HG02943 (cell line): Measurements from ENCODE around the gene NPHS2.

ENCODE experiments used
- ATAC-seq: cut with Tn5 transposase; IDR thresholded peaks from one replicate; pipeline ENCODE4 v1.9.1; 2021; ENCODE audit warnings: mild to moderate bottlenecking, low read depth, moderate library complexity; ENCODE audit not compliant: unreplicated experiment

NPHS2 gene

DNA sequence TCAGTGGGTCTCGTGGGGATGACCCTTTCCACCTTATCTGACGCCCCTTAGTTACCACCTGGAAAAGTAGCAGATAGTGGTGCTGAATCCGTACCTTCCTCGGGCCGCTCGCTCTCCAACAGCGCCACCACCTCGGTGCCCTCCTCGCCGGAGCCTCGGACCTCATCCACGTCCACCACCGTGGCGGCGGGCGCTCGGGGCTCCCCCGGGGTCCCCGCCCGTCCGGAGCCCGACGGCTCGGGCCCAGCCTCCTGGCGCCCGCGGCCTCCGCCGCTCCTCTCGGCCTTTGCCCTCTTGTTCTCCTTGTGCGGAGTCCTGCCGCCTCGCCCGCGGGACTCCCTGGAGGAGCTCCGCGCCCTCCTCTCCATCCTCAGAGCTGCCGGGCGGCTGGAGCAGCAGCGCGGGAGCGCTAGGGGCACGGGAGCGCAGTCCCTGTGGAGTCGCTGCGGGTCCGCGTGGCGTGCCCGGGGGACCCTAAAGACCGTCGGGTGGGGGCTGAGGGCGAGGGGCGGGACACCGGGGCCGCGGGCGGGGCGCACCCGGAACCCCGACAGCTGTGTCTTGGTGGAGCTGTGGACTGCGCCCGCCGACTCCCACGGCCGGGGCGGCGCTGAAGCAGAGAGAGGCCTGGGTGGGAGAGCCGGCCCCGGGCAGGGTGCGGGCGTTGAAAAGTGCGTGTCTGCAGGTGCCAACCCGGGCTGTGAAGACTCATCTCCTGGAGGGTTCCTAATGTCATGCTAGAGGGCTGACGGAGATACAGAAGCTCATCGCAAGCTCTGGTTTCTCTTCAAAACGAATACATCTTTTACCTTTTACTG is at the start of gene NPHS2:
Gene NPHS2, minus strand, starts transcription at position 452 of the 818 bp plus-strand sequence. Its CDS starts 84 bp downstream, at position 368.
- ATAC-seq: no peak

DNA sequence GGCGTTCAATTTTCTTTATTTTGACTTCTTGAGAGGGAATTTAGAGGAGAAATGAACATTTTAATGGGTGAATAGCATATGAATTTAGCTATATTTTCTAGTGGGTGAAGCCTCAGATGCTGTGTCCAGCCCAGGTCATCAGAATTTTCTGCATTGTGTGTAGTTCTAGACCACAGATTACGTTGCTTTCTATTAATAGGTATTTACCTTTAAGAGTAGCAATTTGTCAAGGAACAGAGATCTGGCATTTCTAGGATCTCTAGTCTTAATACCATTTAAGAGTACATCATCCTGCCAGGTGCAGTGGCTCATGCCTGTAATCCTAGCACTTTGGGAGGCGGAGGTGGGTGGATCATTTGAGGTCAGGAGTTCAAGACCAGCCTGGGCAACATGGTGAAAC is 36.6 kb upstream of the NPHS2 start:
- no peak for ATAC-seq

DNA sequence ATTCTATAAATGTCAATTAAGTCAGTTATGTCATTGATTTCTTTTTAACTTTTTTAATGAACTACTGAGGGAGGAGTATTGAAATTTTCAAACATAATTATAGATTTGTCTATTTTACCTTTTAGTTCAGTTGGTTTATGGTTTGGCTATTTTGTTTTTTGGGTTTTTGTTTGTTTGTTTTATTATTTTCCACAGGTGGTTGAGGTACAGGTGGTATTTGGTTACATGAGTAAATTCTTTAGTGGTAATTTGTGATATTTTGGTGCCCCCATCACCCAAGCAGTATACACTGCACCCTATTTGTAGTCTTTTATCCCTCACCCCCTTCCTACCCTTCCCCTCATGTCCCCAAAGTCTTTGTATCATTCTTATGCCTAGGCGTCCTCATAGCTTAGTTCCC is 25.3 kb upstream of the NPHS2 start:
- ATAC-seq: no peak

DNA sequence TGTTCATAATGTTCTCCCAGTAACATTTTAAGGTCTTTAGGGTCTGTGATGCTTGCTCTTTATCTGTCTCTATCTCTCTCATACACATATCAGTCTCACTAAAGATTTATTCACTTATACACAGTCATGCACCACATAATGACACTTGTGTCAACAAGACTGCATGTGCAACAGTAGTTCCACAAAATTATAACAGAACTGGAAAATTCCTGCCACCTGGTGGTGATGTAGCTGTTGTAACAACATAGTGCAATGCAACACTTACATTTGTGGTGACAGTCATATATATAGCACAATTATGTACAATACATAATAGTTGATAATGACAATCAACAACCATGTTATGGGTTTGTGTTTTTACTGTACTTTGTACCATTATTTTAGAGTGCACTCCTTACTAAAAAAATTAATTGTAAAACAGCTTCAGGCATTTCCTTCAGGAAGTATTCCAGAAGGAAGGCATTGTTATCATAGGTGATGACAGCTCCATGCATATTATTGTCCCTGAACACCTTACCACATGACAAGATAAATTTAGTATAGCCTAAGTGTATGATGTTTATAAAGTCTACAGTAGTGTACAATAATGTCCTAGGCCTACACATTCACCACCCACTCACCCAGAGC is 24.0 kb upstream of the NPHS2 start:
- ATAC-seq: no peak

DNA sequence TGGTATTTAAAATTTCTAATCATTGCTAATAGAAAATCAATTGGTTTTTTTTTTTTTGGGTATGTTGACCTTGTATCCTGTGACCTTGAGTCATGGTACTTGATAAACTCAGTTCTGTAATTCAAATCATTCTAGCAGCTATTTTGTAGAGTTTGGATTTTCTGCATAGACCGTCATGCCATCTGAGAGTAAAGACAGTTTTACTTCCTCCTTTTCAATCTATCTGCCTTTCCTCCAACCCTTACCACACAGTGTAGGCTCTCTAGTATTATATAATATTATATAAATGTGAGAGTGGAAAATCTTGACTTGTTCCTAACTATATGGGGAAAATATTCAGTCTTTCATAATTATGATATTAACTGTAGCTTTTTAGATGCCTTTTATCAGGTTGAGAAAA is 22.9 kb upstream of the NPHS2 start:
- ATAC-seq: no peak

DNA sequence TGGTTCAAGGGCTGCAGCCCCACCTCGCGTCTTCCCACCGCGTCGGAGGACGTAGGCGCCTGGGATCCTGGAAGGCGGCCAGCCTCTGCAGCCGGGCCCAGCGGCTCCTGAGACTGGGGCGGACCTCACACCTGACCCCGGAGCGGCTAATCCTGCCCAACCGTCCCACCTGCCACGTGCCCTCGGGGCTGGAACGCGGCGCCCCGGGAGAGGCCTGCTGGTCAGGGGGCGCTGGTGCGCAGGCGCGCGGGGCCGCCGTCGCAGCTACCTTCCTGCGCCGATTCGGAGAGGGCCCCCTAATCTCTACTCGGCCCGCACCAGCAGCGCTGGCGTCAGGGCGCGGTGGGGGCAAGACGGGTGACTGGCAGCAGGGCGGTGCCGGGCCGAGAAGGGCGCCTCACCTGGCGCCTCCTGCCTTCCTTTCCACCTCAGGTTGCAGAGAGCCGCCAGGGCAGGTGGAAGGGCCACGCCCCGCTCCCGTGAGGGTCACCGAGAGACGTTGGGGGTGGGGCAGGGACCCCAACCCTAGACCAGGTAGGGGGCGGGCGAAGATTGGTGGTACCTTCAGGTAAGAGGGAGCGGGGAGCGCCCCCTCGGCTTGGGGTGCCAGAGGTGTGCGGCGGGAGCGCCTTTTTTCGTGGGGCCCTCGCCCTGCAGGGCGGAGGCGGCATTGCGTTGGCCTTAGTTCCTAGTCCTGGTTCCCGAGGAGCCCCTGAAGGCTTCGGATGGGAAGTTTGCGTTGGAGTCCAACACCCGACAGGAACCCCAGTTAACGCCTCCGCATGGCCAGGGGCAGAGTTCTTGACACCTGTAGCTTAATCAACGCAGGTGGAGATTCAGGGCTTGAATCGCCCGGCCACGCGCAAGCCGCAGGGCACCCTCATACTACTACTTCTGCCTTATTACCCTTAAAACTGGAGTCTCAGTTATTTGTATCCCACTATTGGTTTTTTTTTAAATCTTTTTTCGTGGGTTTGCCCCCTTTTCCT is 16.1 kb upstream of the NPHS2 start, which contains the start of gene TDRD5:
Gene TDRD5, plus strand, starts transcription at position 241 of the 989 bp plus-strand sequence. CDS start 784 bp downstream, outside the sequence.
- ATAC-seq: no peak

DNA sequence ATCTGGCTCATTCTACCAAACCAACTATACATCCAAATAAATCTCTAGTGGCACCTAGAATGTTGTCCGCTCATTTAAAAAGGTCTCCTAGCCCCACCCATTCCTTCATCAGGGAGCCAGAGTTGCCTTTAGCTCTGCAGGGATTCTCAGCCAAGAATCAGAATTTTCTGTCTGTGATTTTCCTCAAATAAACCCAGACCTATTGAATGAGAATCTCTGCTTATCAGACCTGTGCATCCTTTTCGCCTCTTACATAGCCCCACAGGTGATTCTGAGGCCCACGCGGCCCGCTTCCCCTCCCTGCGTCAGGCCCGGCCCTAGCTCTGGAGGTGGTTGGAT is 15.5 kb upstream of the NPHS2 start:
- ATAC-seq: no peak

DNA sequence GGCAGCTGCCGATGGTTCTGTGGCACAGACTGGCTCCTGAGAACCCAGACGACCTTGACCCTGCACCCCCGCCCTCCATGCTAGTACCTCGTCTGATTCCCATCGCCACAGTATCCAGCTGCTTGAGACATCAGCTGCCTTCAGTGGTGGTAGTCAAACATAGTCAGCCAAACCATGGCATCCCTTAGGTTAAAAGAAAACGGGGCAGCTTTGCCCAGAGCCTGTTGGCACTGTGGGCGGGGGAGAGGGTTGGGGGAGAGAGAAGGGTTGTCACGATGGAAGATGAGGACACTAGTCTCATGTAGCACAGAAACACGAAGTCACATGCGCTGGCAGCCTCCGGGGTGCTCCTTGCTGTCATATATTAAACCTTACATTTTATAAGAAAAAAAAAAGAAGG is 14.9 kb upstream of the NPHS2 start:
- no peak for ATAC-seq

DNA sequence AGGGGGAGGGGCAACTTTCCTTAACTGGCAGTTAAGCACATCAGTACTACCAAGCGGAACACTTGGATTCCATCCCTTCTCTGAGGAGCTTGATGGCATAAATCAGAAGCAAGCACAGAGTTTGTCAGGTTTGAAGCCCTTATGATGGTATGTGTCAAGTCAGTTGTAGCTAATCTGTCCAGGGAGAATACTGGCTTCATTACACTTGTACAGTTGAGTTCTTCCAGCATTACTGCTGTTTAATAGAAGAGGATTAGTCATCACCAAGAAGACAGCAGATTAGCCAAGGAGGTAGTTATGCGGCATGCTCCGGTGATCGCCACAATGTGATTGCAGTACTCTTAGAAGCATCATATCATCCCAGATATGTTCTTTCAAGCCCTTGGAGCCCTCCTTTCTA is 13.8 kb upstream of the NPHS2 start:
- ATAC-seq: no peak

DNA sequence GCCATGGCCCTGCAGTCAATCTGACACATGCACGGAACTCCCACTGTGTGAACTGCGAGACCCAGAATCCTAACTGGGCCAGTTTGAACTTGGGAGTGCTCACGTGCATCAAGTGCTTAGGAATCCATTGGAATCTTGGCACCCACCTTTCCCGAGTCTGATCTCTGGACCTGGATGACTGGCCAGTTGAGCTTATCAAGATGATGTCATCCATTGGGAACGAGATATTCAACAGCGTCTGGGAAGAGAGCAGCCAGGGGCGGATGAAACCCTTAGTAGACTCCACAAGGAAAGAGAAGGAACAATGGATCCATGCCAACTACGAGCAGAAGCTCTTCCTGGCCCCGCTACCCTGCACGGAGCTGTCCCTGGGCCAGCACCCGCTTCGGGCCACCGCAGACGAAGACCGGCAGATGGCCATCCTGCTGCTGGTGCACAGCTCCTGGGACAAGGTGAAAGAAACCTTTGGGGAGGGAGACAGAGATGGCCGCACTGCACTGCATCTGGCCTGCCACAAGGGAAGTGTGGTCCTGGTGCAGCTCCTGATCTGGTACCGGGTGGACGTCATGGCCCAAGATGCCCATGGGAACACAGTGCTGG is 12.8 kb upstream of the NPHS2 start:
- no peak for ATAC-seq

DNA sequence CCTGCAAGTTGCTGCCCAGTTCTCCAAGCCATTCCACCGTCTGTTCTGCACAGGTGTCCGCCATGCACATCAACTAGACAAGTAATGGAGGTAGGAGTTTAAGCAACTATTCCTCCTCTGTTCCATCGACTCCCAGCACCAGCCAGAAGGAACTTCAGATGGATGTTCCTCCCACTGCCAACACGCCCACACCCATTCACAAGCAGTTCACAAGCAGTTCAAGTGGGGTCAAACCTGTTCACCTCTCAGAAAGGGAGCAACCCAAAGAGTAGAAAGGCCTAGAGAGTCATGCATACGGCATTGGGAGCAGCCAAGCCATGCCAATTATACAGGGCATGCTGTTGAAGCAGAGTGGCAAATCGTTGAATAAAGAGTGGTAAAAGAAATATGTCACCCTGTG is 11.6 kb upstream of the NPHS2 start:
- no peak for ATAC-seq

DNA sequence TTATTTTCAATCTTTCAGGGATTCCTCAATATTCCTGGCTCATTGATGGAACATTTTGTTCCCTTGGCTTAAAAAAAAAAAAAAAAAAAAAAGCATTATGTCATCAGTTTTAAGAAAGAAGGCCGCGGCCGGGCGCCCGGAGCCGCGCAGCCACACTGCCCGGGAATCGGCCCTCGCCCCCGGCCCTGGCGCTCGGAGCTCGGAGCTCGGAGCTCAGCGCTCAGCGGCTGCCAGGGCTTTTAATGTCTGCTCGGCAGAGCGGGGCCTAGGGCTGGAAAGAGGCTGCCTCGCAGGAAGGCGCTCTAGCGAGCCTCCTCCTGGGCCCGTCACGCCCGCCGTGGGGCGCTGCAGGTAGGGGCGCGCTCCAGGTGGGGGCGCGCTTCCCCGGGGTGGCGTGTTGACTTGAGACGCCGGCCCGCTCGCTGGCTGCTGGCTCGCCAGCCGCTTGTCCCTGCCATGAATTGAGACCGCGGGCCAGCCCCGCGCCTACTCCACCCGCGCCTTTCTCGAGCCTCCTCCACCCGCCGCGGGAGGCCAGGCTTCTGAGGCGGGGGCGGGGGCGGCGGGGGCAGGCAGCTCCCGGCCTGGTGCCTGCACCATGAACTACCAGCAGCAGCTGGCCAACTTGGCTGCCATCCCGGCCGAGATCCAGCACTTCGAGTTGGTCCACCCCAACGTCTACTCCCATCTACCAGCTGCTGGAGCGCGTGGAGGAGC is 10.5 kb upstream of the NPHS2 start:
- no peak for ATAC-seq

DNA sequence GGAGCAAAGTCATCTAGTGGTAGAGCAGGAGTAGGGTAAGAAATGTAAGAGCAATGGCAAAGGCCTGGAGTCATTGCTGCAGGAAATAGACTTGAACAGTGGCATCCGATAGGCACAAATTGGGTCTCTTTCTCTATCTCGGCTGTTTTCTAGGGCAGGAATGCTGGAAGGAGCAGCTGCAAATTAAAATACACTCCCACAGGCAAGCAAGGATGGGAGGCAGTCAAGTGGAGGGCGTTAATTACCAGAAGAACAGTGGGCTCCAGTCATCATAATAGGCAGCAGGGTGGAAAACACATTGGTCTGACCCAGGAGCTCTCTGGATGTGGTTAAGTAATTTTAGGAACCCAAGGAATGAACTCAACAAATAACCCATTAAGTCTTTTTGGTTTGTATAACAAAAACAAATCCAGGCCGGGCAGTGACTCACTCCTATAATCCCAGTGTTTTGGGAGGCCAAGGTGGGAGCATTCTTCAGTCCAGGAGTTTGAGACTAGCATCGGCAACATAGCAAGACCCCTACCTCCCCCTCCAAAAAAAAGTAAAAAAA is 8.1 kb upstream of the NPHS2 start:
- ATAC-seq: no peak

DNA sequence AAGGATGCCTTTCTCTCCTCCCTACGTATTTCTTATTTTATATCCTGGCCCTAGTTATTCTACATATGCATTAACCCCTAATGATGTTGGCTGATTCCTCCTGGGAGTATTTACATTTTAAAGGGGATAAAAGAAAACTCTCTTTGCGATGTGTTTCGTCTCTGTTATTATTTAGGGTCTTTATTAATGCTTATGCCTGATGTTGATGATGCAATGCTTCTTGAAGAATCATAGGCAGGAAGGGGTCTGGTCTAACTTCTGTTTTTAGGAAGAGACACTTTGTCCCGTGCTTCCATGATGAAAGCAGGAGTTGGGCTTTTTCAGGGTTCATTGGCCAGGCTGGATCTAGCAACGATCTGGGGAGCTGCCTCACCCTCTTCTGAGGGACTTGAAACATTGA is 761 bp upstream of the NPHS2 start:
- ATAC-seq: no peak

DNA sequence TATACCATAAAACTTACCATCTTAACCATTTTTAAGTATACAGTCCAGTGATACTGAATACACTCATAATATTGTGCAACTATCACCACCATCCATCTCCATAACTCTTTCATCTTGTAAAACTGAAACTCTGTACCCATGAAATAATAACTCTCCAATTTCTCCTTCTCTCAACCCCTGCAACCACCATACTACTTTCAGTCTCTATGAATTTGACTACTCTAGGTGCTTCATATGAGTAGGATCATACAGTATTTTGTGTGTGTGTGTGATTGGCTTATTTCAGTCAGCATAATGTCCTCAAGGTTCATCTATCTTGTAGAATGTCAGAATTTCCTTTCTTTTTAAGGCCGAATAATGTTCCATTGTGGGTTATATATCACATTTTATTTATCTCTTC is 17.7 kb downstream of the NPHS2 start:
- ATAC-seq: no peak

DNA sequence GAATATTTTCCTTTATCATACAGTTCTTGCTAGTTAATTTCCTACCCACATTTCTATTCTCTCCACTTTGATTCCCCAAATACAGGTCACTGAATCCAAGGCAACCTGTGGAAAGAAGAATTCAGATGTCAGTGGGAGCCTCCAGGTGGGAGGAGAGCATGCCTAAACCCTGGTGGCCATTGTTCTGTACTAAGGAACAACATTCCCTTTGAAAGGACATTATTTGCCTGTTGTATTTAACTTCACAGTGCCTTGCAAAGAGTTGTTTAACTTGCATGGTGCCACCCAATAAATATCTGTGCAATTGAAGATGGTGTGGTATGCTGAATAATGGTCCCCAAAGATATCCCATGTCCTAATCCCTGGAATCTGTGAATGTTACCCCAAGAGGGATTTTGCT is 21.3 kb downstream of the NPHS2 start:
- no peak for ATAC-seq

DNA sequence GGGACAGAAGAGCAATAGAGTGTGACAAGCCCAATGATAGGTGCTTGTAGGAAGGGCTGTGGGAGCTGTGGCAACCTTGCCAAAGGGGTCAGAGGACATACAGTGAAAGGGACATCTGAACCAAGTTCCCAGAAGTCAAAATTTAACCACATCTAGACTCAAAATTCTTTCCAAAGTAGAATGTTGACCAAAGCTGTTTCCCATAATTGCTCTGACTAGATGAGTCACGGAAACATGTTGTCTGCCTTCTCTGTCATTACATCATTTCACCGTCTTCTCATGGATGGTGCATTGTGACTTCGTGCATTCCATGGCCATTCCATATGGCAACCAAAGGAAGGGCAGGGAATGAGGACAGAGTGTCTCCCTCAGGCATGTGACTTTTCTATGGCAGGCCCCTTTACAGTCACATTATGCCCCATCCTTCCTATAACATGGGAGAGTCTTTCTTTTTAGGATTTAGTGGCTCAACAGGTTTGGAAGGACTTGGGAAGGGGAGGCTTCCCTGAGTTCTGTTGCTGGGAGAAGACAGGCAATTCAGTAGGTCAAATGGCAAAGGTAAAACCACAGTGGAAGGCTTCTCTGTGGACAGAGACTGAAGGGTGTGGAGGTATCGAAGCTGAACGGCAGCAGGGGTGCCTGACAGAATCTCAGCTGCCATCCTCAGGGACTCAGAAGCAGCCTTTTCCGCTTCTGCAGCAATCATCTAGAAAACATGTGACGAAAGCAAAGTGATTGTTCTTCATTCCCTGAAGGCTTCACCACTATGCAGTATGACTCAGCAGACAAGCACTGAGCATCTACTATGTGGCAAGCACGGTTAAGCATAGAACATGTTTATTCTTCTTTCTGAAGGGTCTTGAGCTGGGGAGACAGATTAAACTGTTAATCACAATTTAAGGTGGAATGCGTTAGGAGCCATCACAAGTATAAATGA is 24.7 kb downstream of the NPHS2 start:
- ATAC-seq: no peak

DNA sequence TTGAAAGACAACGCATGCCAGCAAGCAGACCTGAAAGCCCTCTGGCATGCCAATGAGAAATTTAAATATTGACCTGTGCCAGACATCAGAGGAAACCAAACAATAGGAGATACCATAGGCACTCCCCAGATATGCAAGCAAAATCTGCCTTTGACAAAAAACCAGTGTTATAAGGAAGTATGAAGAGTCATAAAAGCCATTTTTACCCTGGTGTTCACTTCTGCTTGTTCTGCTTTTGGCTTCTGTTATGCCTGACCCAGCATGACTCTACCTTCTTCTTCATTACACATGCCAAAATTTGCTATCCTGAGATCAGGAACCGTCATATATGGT is 26.4 kb downstream of the NPHS2 start:
- ATAC-seq: no peak
